ENCODE data around the gene KRT8. TPM values are rescaled to one million over a fixed set of nuclear protein-coding genes. Genes with fewer than 3 reads are reported as not detected.

KRT8 gene
- total and polyA plus RNA-seq, 2 of the 13 experiments (the other 11 are each of a cell fraction or from before 2014, with no cell fraction given), result 498 to 718 TPM

- no TSS peak for BruUV-seq (replicated peaks)
- no peak for ATAC-seq
- CTCF ChIA-PET (ENCODE audit: low intra/inter-chr PET ratio, low total read pairs), result interaction anchor here (1.3 kb wide), 1 partner anchor 21 kb away, joined by 3 read pairs; no protein-coding TSS in a partner anchor
- peaks cover 21 to 49% of the 10 kb centered on the region in 2 experiments for H3K36me3 ChIP-seq (replicated peaks in 1 of 2; ENCODE audit: control insufficient read depth in 1 of 2, insufficient read depth in 2 of 2, low read length in 2 of 2)
- peaks cover 68% of the 10 kb centered on the region for H3K4me1 ChIP-seq (ENCODE audit: insufficient read depth, low read length)
- peak overlapping the region; percentile 63 for H3K4me2 ChIP-seq (ENCODE audit: low read depth, low read length)
- peaks cover 56% of the 10 kb centered on the region for H4K20me1 ChIP-seq (ENCODE audit: insufficient read depth, low read length)
- no peak for FAIRE-seq
- in situ Hi-C loops (cut with HindIII; ENCODE audit: extremely low pct_ligation_motif_present, low pct_unique_long_range_greater_than_20kb), result no loop called here
- POLR2A ChIA-PET, result interaction anchor here (11.1 to 18.0 kb wide), 2 partner anchors 22 to 46 kb away, joined by 437 to 465 read pairs; partner anchors contain the start of gene KRT18
- no peak for DNase-seq (ENCODE audit: low spot score)
- peaks cover 47% of the 10 kb centered on the region for H3K79me2 ChIP-seq (ENCODE audit: insufficient read depth, low read length)
- 80% methylated on average over 11 of the region's 13 CpGs for WGBS (ENCODE audit: low lambda C conversion rate)
- H3K9ac ChIP-seq (ENCODE audit: insufficient read depth, low read depth, low read length), result peak overlapping the region; percentile 45
- H3K27ac ChIP-seq (ENCODE audit: extremely low read length, insufficient read depth, low read length), result peak overlapping the region; percentile 2
- no peaks in the 10 kb centered on the region; a peak in 1 of 5 replicates for H3K27me3 ChIP-seq (ENCODE audit: control insufficient read depth in 1 of 2, insufficient read depth in 2 of 2, low read length in 2 of 2)
- peak overlapping the region; percentile 87 to 97 (median 95); a peak in 5 of 6 replicates for H3K4me3 ChIP-seq (replicated peaks in 1 of 3; ENCODE audit: insufficient read depth in 1 of 3, low read depth in 2 of 3, low read length in 3 of 3)
- intact Hi-C loops (cut with micrococcal nuclease; ENCODE audit: unreplicated experiment), result no loop called here
- no peak overlapping the region for H2AFZ ChIP-seq (ENCODE audit: low read length)
- no peaks in the 10 kb centered on the region for H3K9me3 ChIP-seq (ENCODE audit: low read length)
- TF ChIP-seq DDIT3 (CRISPR knock-in tag; IDR thresholded peaks at IDR 0.05), result no peak
- 0 out of 2 replicates have a peak, but pooled peaks have one; percentile 15 for TF ChIP-seq FOXC1 (CRISPR knock-in tag; IDR thresholded peaks at IDR 0.05; ENCODE audit: borderline replicate concordance)
- no peak for TF ChIP-seq GABPA (IDR thresholded peaks at IDR 0.05; ENCODE audit: low read depth, low read length)
- TF ChIP-seq GABPA (CRISPR knock-in tag; IDR thresholded peaks at IDR 0.05; ENCODE audit: low read depth), result no peak
- TF ChIP-seq ZNF414 (CRISPR knock-in tag; IDR thresholded peaks at IDR 0.05), result 0 out of 2 replicates have a peak, but pooled peaks have one; percentile 51
- TF ChIP-seq ZNF7 (CRISPR knock-in tag; IDR thresholded peaks at IDR 0.05), result no peak
- no peak for TF ChIP-seq AKAP8 (CRISPR knock-in tag; IDR thresholded peaks at IDR 0.05)
- TF ChIP-seq SMAD1 (CRISPR knock-in tag; IDR thresholded peaks at IDR 0.05; ENCODE audit: borderline replicate concordance, low read depth), result no peak
- TF ChIP-seq ARID4A (CRISPR knock-in tag; IDR thresholded peaks at IDR 0.05; ENCODE audit: borderline replicate concordance), result 0 out of 2 replicates have a peak, but pooled peaks have one; percentile 27
- no peak for TF ChIP-seq PRMT3 (CRISPR knock-in tag; IDR thresholded peaks at IDR 0.05; ENCODE audit: borderline replicate concordance, low read depth)
- TF ChIP-seq POLR2A (IDR thresholded peaks at IDR 0.05; ENCODE audit: insufficient read depth in 1 of 2, low read depth in 2 of 2, low read length in 2 of 2), result peak in 1 of 2 experiments; percentile 25; a peak in 1 of 4 replicates
- TF ChIP-seq STAT5B (CRISPR knock-in tag; IDR thresholded peaks at IDR 0.05), result no peak
- TF ChIP-seq ZNF687 (CRISPR knock-in tag; IDR thresholded peaks at IDR 0.05), result peak; percentile 29; the same call in 1 of the 2 replicates
- no peak for TF ChIP-seq HNRNPH1 (optimal IDR thresholded peaks at IDR 0.05; ENCODE audit: low read depth, low read length)
These were observed 2.9 kb downstream of the KRT8 start for GRCh38 chr12:52901715-52902541.
